RWPE2 (cell line): ENCODE results near the gene ISLR2.
A peak's percentile ranks its signal among the peaks of the same experiment; 100 is the strongest.

Source experiments
- ATAC-seq: fragments of 200-7000 bp; cut with Tn5 transposase; 3 replicates; pipeline ENCODE4 v1.9.1; 2021; ENCODE audit warnings: low read depth
- DNase-seq: peaks from one replicate; pipeline ENCODE4 v3.0.0-alpha.2; 2020; ENCODE audit warnings: low spot score
- H3K27ac ChIP-seq: fragments of 450-650 bp; 2 replicates; pipeline ENCODE4 v1.5.1; 2017; ENCODE audit warnings: mild to moderate bottlenecking; ENCODE audit not compliant: poor library complexity, severe bottlenecking
- H3K27me3 ChIP-seq: fragments of 250-450 bp; sonication (Bioruptor Pico); 2 replicates; pipeline ENCODE4 v1.5.1; 2021; ENCODE audit warnings: mild to moderate bottlenecking, moderate library complexity; ENCODE audit not compliant: insufficient read depth, poor library complexity, severe bottlenecking
- H3K36me3 ChIP-seq: fragments of 250-450 bp; sonication (Bioruptor Pico); 2 replicates; pipeline ENCODE4 v1.5.1; 2020; ENCODE audit warnings: low read depth, mild to moderate bottlenecking, moderate library complexity
- H3K4me1 ChIP-seq: fragments of 250-450 bp; sonication (Bioruptor Pico); 2 replicates; pipeline ENCODE4 v1.5.1; 2021; ENCODE audit warnings: mild to moderate bottlenecking, moderate library complexity; ENCODE audit not compliant: insufficient read depth, poor library complexity, severe bottlenecking
- H3K4me3 ChIP-seq: fragments of 250-450 bp; sonication (Bioruptor Pico); 2 replicates; pipeline ENCODE4 v1.5.1; 2021; ENCODE audit warnings: mild to moderate bottlenecking, moderate library complexity; ENCODE audit not compliant: severe bottlenecking
- H3K9me3 ChIP-seq: fragments of 250-450 bp; sonication (Bioruptor Pico); 2 replicates; pipeline ENCODE4 v1.5.1; 2021; ENCODE audit warnings: mild to moderate bottlenecking, moderate library complexity; ENCODE audit not compliant: severe bottlenecking
- CTCF ChIP-seq: fragments of 450-650 bp; IDR thresholded peaks from one replicate; pipeline ENCODE4 v1.5.1; 2017; ENCODE audit warnings: mild to moderate bottlenecking, moderate library complexity; ENCODE audit not compliant: poor library complexity, severe bottlenecking

The ISLR2 gene

GRCh38 chr15:74131628-74132413 lies 1.4 kb downstream of the ISLR2 start:
- peaks cover 98% of the 10 kb centered on the region for H3K27me3 ChIP-seq

GRCh38 chr15:74132681-74133651 lies 2.6 kb downstream of the ISLR2 start:
- Histone ChIP-seq H3K36me3 (no peaks in the 10 kb centered on the region), H3K9me3 (no peaks in the 10 kb centered on the region), H3K4me3 (no peak overlapping the region), H3K27me3 (peaks cover 94% of the 10 kb centered on the region), H3K27ac (no peak overlapping the region), H3K4me1 (no peaks in the 10 kb centered on the region)
- TF ChIP-seq CTCF, result no peak
- ATAC-seq (peak; percentile 10; the same call in 1 of the 3 replicates), DNase-seq (peak; percentile 79)

More at GRCh38 chr15:74131628-74132413, 1.4 kb downstream of the ISLR2 start:
- no peak for DNase-seq
- Histone ChIP-seq H3K4me3 (no peak overlapping the region), H3K36me3 (no peaks in the 10 kb centered on the region), H3K4me1 (no peaks in the 10 kb centered on the region), H3K27ac (no peak overlapping the region), H3K9me3 (no peaks in the 10 kb centered on the region)
- no peak for TF ChIP-seq CTCF
- no peak for ATAC-seq

- TF ChIP-seq CTCF, result no peak
- no peaks in the 10 kb centered on the region for H3K4me1 ChIP-seq
- H3K4me3 ChIP-seq, result no peak overlapping the region
- H3K27ac ChIP-seq, result no peak overlapping the region
- peak; percentile 70 for DNase-seq
- ATAC-seq, result no peak
- no peaks in the 10 kb centered on the region for H3K36me3 ChIP-seq
- H3K27me3 ChIP-seq, result peaks cover 85% of the 10 kb centered on the region
- H3K9me3 ChIP-seq, result no peaks in the 10 kb centered on the region
Measured at GRCh38 chr15:74133694-74134386, 3.5 kb downstream of the ISLR2 start.

GRCh38 chr15:74134387-74135027 lies 4.1 kb downstream of the ISLR2 start:
- Histone ChIP-seq H3K4me3 (no peak overlapping the region), H3K27ac (no peak overlapping the region), H3K9me3 (no peaks in the 10 kb centered on the region), H3K27me3 (peaks cover 79% of the 10 kb centered on the region), H3K36me3 (no peaks in the 10 kb centered on the region), H3K4me1 (no peaks in the 10 kb centered on the region)
- DNase-seq (peak; percentile 83), ATAC-seq (peak; percentile 57)
- TF ChIP-seq CTCF, result peak; percentile 83
